ENCODE data around the gene OST4.

- TF ChIP-seq CTCF (IDR thresholded peaks at IDR 0.05; ENCODE audit: low read depth, low read length) (no peak), EZH2phosphoT487 (IDR thresholded peaks at IDR 0.05; ENCODE audit: low read depth) (no peak)
These were observed 32.7 kb downstream of the OST4 start for GRCh38 chr2:27038631-27039339.
